K562 (cell line): ENCODE data around the gene SIX3. TPM values are rescaled to one million over a fixed set of nuclear protein-coding genes. Genes with fewer than 3 reads are reported as not detected.

ENCODE experiments used
- ATAC-seq: fragments of 200-7000 bp; cut with Tn5 transposase; 3 replicates; pipeline ENCODE4 v1.9.1; 2020; ENCODE audit warnings: moderate library complexity
- BruUV-seq: library from RNA; stranded (reverse); fragments of 400-500 nt; replicated peaks from 2 replicates; lab custom pipeline; 2021; lab: Mats Ljungman, UMichigan
- CTCF ChIA-PET: fragments of 300-600 bp; formaldehyde crosslinking; extraction: SDS; loops from one replicate; lab custom pipeline; 2021; ENCODE audit warnings: low intra/inter-chr PET ratio; lab: Yijun Ruan, JAX
- POLR2A ChIA-PET: fragments of 300-600, 350-650 bp; sonication (Branson Sonifier 250); formaldehyde crosslinking; extraction: SDS; loops from one replicate; lab custom pipeline; 2021; ENCODE audit warnings: antibody characterized with exemption, inconsistent platforms; lab: Yijun Ruan, JAX
- DNase-seq, 4 experiments: peaks; one replicate each; pipeline versions ENCODE4 v3.0.0 to v3.0.0-alpha.2; 2011 to 2018; ENCODE audit warnings: low spot score in 3 of 4, mixed read lengths in 3 of 4; ENCODE audit errors: extremely low read depth in 1 of 4
- FAIRE-seq: peaks from 2 replicates; lab custom pipeline; 2011; peaks lifted over from hg19 to GRCh38; lab: Jason Lieb, UNC
- H2AFZ ChIP-seq: 2 replicates; pipeline ENCODE4 v1.6.0; 2011; ENCODE audit warnings: low read depth, low read length, control low read depth, inconsistent platforms
- H3K27ac ChIP-seq: fragments of 200-600 bp; 3 replicates; pipeline ENCODE4 v1.8.0; 2011; ENCODE audit warnings: low read depth, mild to moderate bottlenecking, control low read depth, inconsistent platforms, low read length, moderate library complexity, mixed read lengths; ENCODE audit errors: extremely low read depth
- H3K27me3 ChIP-seq, 2 experiments: fragments of 300-600 bp in 1 of 2; 2 replicates in 1 of 2; 3 replicates in 1 of 2; pipeline versions ENCODE4 v1.6.0 to v1.8.0; 2011; ENCODE audit warnings: inconsistent platforms in 2 of 2, low read length in 2 of 2, mild to moderate bottlenecking in 1 of 2, mixed read lengths in 1 of 2, moderate library complexity in 1 of 2; ENCODE audit not compliant: control insufficient read depth in 2 of 2, insufficient read depth in 2 of 2
- H3K36me3 ChIP-seq: fragments of 300-600 bp; 3 replicates; pipeline ENCODE4 v1.8.0; 2011; ENCODE audit warnings: mild to moderate bottlenecking, low read length, inconsistent platforms; ENCODE audit not compliant: control insufficient read depth, insufficient read depth
- H3K4me1 ChIP-seq, 2 experiments: fragments of 200-600 bp in 1 of 2; replicated peaks in 1 of 2; 2 replicates in 1 of 2; 3 replicates in 1 of 2; pipeline versions ENCODE4 v1.5.1 to v1.8.0; 2011; ENCODE audit warnings: inconsistent platforms in 2 of 2, low read length in 2 of 2, mild to moderate bottlenecking in 1 of 2, mixed read lengths in 1 of 2, moderate library complexity in 1 of 2; ENCODE audit not compliant: control insufficient read depth in 2 of 2, insufficient read depth in 2 of 2
- H3K4me2 ChIP-seq: 2 replicates; pipeline ENCODE4 v1.6.1; 2011; ENCODE audit warnings: low read length, control low read depth, inconsistent platforms, mixed read lengths; ENCODE audit not compliant: insufficient read depth
- H3K4me3 ChIP-seq: fragments of 200-600 bp; sonication (generic), shearing (Covaris generic); 2 replicates; pipeline ENCODE4 v1.5.1; 2016; ENCODE audit warnings: control low read depth, inconsistent platforms
- H3K79me2 ChIP-seq: fragments of 200-600 bp; 3 replicates; pipeline ENCODE4 v1.8.0; 2011; ENCODE audit warnings: low read length, inconsistent platforms; ENCODE audit not compliant: control insufficient read depth, insufficient read depth
- H3K9ac ChIP-seq, 2 experiments: 2 replicates each; pipeline versions ENCODE4 v1.6.0 to v1.6.1; 2011; ENCODE audit warnings: low read depth in 2 of 2, low read length in 2 of 2, control low read depth in 1 of 2, inconsistent platforms in 1 of 2, mild to moderate bottlenecking in 1 of 2, mixed read lengths in 1 of 2; ENCODE audit not compliant: insufficient read depth in 1 of 2
- H3K9me1 ChIP-seq: one replicate; pipeline ENCODE4 v1.6.0; 2011; ENCODE audit warnings: inconsistent platforms, mild to moderate bottlenecking, low read length, moderate library complexity; ENCODE audit not compliant: control insufficient read depth, insufficient read depth
- H3K9me3 ChIP-seq: replicated peaks from 2 replicates; pipeline ENCODE4 v1.5.1; 2011; ENCODE audit warnings: low read depth, low read length, inconsistent platforms; ENCODE audit not compliant: control insufficient read depth, insufficient read depth
- H4K20me1 ChIP-seq: replicated peaks from 2 replicates; pipeline ENCODE4 v1.6.1; 2011; ENCODE audit warnings: low read length, inconsistent platforms, mixed read lengths; ENCODE audit not compliant: control insufficient read depth, insufficient read depth
- SAFB2 ChIP-seq: fragments of 200-400 bp; formaldehyde crosslinking; IDR thresholded peaks from 2 replicates; pipeline ENCODE4 v1.6.1; 2018; ENCODE audit warnings: borderline replicate concordance, low read length, low read depth, moderate library complexity; ENCODE audit not compliant: severe bottlenecking
- SPI1 ChIP-seq: IDR thresholded peaks from 2 replicates; pipeline ENCODE4 v1.6.1; 2011; ENCODE audit warnings: low read depth, low read length, control low read depth, borderline replicate concordance
- ZBTB11 ChIP-seq, 3 experiments: fragments of 200-800 bp in 1 of 3; fragments of 250-450 bp in 1 of 3; fragments of 450-650 bp in 1 of 3; sonication (Bioruptor Pico) in 1 of 3; sonication (Bioruptor generic) in 1 of 3; formaldehyde crosslinking in 1 of 3; IDR thresholded peaks; 2 replicates each; pipeline versions ENCODE4 v1.6.1 to v1.8.0; 2016 to 2022; ENCODE audit warnings: mild to moderate bottlenecking in 2 of 3, missing genetic modification characterization in 2 of 3, missing compliant biosample characterization in 1 of 3, moderate library complexity in 1 of 3
- ZNF12 ChIP-seq: sonication (generic); formaldehyde crosslinking; IDR thresholded peaks from 2 replicates; pipeline ENCODE4 v1.4.0; 2020; ENCODE audit warnings: mild to moderate bottlenecking, missing genetic modification reagents
- ZNF165 ChIP-seq: fragments of 250-450 bp; sonication (Bioruptor Pico); IDR thresholded peaks from 2 replicates; pipeline ENCODE4 v1.4.0; 2020; ENCODE audit warnings: borderline replicate concordance
- ZNF583 ChIP-seq: fragments of 250-450 bp; sonication (Bioruptor Pico); IDR thresholded peaks from 2 replicates; pipeline ENCODE4 v1.4.0; 2020
- WGBS: fragments of 100-300 bp; shearing (Covaris generic); methylation state at CpG from one replicate; pipeline ENCODE4 v1.1.6; 2016; ENCODE audit warnings: low coverage, mixed read lengths; ENCODE audit not compliant: insufficient coverage; ENCODE audit errors: missing lambda C conversion rate; 5-methylcytosine and 5-hydroxymethylcytosine counted together
- in situ Hi-C: fragments of 300-500 bp; cut with MboI; formaldehyde crosslinking; loops from 4 replicates; pipeline ENCODE4 v1.15.0; 2018; ENCODE audit warnings: inconsistent platforms, mixed read lengths
- intact Hi-C: fragments of 100-400 bp; cut with micrococcal nuclease; formaldehyde crosslinking; loops from 2 replicates; pipeline ENCODE4 v1.14.2; 2022
- polyA plus RNA-seq, 8 experiments: library from polyadenylated mRNA; depleted of rRNA in 4 of 8; stranded (reverse) in 5 of 8; unstranded in 3 of 8; fragments of >200 nt; fragmentation: Nextera tagmentation in 2 of 8; fragmentation: Illumina TruSeq in 1 of 8; extraction: Ambion mirVana in 2 of 8; extraction: Trizol in 1 of 8; gene quantifications; 2 replicates each; pipeline versions ENCODE4 v1.2.1 to v1.2.3, GENCODE V29; 2011 to 2014; ENCODE audit warnings: inconsistent platforms in 1 of 8, missing spikeins in 1 of 8
- total RNA-seq, 7 experiments: library from RNA; depleted of rRNA in 6 of 7; stranded (reverse); fragments of >200 nt in 6 of 7; fragmentation: Illumina TruSeq in 2 of 7; extraction: Trizol in 2 of 7; gene quantifications; 2 replicates each; pipeline versions ENCODE4 v1.2.1 to v1.2.3, GENCODE V29; 2011 to 2021; ENCODE audit warnings: low replicate concordance in 1 of 7
- TF ChIP-seq, protein P1 (sequence below): IDR thresholded peaks from 3 replicates; pipeline ENCODE4 v1.6.1; 2011; ENCODE audit warnings: borderline replicate concordance, mild to moderate bottlenecking, moderate library complexity; ENCODE audit not compliant: insufficient read length; ENCODE audit errors: extremely low read depth

SIX3 gene
- total and polyA plus RNA-seq, 9 of the 15 experiments (the other 6 are each of a cell fraction or from before 2014, with no cell fraction given) = not detected

DNA sequence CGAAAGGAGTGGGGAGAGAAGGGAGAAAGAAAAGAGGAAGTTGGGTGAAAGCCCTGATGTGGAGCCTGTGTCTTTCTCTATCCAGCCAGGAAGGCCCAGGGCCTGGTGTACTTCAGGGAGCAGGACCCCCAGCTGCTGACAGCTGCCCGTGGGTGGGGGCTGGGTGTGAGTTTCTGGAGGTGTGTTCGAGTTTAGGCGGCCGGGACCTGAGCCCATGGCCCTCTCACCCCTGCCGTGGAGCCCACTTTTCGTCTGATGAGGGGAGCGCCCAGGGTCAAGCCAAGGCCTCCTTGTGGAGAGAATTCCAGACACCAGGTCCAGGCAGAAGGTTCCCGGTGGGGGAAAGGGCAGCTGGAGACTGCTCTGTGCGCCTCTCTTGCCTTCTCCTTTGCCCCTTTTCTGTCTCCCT is 2.2 kb downstream of the SIX3 start:
- Histone ChIP-seq H2AFZ (no peak overlapping the region), H4K20me1 (no peaks in the 10 kb centered on the region; the same call in 1 of the 2 replicates), H3K9me3 (no peaks in the 10 kb centered on the region), H3K4me3 (no peak overlapping the region), H3K36me3 (no peaks in the 10 kb centered on the region), H3K4me1 (peaks cover 0 to 12% of the 10 kb centered on the region in 2 experiments; a peak in 3 of 5 replicates), H3K9ac (no peak overlapping the region), H3K4me2 (no peak overlapping the region), H3K79me2 (no peaks in the 10 kb centered on the region), H3K27ac (no peak overlapping the region), H3K27me3 (peaks cover 28 to 80% of the 10 kb centered on the region in 2 experiments; a peak in 3 of 5 replicates), H3K9me1 (no peaks in the 10 kb centered on the region)
- ChIA-PET CTCF (no interaction called here), POLR2A (no interaction called here)
- DNase-seq = no peak
- TF ChIP-seq SPI1 = peak; percentile 31; the same call in 1 of the 2 replicates
- no peak for TF ChIP-seq ZNF12 (CRISPR knock-in tag)
- no peak for TF ChIP-seq ZNF165 (CRISPR knock-in tag)
- no peak for TF ChIP-seq ZNF583 (CRISPR knock-in tag)
- TF ChIP-seq ZBTB11 (CRISPR knock-in tag; IDR thresholded peaks at IDR 0.05) = no peak
- TF ChIP-seq SAFB2 = no peak
- TF ChIP-seq, protein P1, sequence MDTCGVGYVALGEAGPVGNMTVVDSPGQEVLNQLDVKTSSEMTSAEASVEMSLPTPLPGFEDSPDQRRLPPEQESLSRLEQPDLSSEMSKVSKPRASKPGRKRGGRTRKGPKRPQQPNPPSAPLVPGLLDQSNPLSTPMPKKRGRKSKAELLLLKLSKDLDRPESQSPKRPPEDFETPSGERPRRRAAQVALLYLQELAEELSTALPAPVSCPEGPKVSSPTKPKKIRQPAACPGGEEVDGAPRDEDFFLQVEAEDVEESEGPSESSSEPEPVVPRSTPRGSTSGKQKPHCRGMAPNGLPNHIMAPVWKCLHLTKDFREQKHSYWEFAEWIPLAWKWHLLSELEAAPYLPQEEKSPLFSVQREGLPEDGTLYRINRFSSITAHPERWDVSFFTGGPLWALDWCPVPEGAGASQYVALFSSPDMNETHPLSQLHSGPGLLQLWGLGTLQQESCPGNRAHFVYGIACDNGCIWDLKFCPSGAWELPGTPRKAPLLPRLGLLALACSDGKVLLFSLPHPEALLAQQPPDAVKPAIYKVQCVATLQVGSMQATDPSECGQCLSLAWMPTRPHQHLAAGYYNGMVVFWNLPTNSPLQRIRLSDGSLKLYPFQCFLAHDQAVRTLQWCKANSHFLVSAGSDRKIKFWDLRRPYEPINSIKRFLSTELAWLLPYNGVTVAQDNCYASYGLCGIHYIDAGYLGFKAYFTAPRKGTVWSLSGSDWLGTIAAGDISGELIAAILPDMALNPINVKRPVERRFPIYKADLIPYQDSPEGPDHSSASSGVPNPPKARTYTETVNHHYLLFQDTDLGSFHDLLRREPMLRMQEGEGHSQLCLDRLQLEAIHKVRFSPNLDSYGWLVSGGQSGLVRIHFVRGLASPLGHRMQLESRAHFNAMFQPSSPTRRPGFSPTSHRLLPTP = no peak
- intact Hi-C loops = no loop called here
- no peak for FAIRE-seq
- 5% methylated on average over 10 of the region's 10 CpGs for WGBS
- in situ Hi-C loops = loop anchor here (10.0 kb wide), 1 partner anchor 459 kb away; no protein-coding TSS in a partner anchor
- ATAC-seq = no peak
- no TSS peak for BruUV-seq
